Osteoblast (primary cell): Measurements from ENCODE around the gene MLPH. TPM values are rescaled to one million over a fixed set of nuclear protein-coding genes. Genes with fewer than 3 reads are reported as not detected.

Experiments
- DNase-seq: peaks from one replicate; pipeline ENCODE4 v3.0.0; 2011; ENCODE audit warnings: low spot score, mixed read lengths; ENCODE audit not compliant: insufficient read length; ENCODE audit errors: missing footprints
- H2AFZ ChIP-seq: 2 replicates; pipeline ENCODE4 v1.6.0; 2011; ENCODE audit warnings: mild to moderate bottlenecking, low read length
- H3K27ac ChIP-seq: 2 replicates; pipeline ENCODE4 v1.5.1; 2011; ENCODE audit warnings: mild to moderate bottlenecking, low read depth, low read length, moderate library complexity
- H3K27me3 ChIP-seq: 2 replicates; pipeline ENCODE4 v1.6.0; 2012; ENCODE audit warnings: mild to moderate bottlenecking, control low read depth, inconsistent platforms, low read length, moderate library complexity; ENCODE audit not compliant: insufficient read depth
- H3K36me3 ChIP-seq: 2 replicates; pipeline ENCODE4 v1.5.1; 2011; ENCODE audit warnings: mild to moderate bottlenecking, low read length, control low read depth, moderate library complexity; ENCODE audit not compliant: insufficient read depth
- H3K4me1 ChIP-seq: 2 replicates; pipeline ENCODE4 v1.5.1; 2011; ENCODE audit warnings: mild to moderate bottlenecking, low read length, control low read depth, moderate library complexity; ENCODE audit not compliant: insufficient read depth
- H3K4me2 ChIP-seq: 2 replicates; pipeline ENCODE4 v1.6.0; 2011; ENCODE audit warnings: mild to moderate bottlenecking, low read length; ENCODE audit not compliant: insufficient read depth
- H3K4me3 ChIP-seq: fragments of 200-600 bp; sonication (generic); 3 replicates; pipeline ENCODE4 v1.5.1; 2012; ENCODE audit warnings: mild to moderate bottlenecking, low read length, inconsistent platforms; ENCODE audit not compliant: insufficient read depth
- H3K79me2 ChIP-seq: 2 replicates; pipeline ENCODE4 v1.6.0; 2012; ENCODE audit warnings: mild to moderate bottlenecking, low read length, control low read depth, inconsistent platforms; ENCODE audit not compliant: insufficient read depth
- H3K9me3 ChIP-seq: 2 replicates; pipeline ENCODE4 v1.5.1; 2011; ENCODE audit warnings: low read depth, low read length, control low read depth
- H4K20me1 ChIP-seq: 2 replicates; pipeline ENCODE4 v1.6.0; 2012; ENCODE audit warnings: mild to moderate bottlenecking, low read length, control low read depth; ENCODE audit not compliant: insufficient read depth
- CTCF ChIP-seq: IDR thresholded peaks from 2 replicates; pipeline ENCODE4 v1.5.1; 2011; ENCODE audit warnings: mild to moderate bottlenecking, low read depth, low read length, moderate library complexity; ENCODE audit errors: extremely low read depth
- total RNA-seq: library from RNA; depleted of rRNA; stranded (reverse); fragments of >200 nt; gene quantifications from 2 replicates; pipeline ENCODE4 v1.2.3, GENCODE V29; 2012

MLPH gene
- total RNA-seq, 1 donor, result 25.7 TPM

GRCh38 chr2:237561221-237561620, 74.2 kb downstream of the MLPH start:
- no peak overlapping the region for H3K4me3 ChIP-seq
- peaks cover 4% of the 10 kb centered on the region for H3K36me3 ChIP-seq
- no peaks in the 10 kb centered on the region for H3K79me2 ChIP-seq
- H3K27ac ChIP-seq, result no peak overlapping the region
- H3K9me3 ChIP-seq, result no peaks in the 10 kb centered on the region
- H3K4me2 ChIP-seq, result no peak overlapping the region
- no peak overlapping the region for H2AFZ ChIP-seq
- TF ChIP-seq CTCF, result no peak
- peaks cover 14% of the 10 kb centered on the region for H3K27me3 ChIP-seq
- H4K20me1 ChIP-seq, result no peaks in the 10 kb centered on the region
- DNase-seq, result peak; percentile 65
- H3K4me1 ChIP-seq, result no peaks in the 10 kb centered on the region

- Histone ChIP-seq H3K79me2 (no peaks in the 10 kb centered on the region), H4K20me1 (no peaks in the 10 kb centered on the region), H3K4me1 (no peaks in the 10 kb centered on the region), H3K27me3 (peaks cover 14% of the 10 kb centered on the region), H3K4me3 (no peak overlapping the region), H3K36me3 (no peaks in the 10 kb centered on the region), H3K4me2 (no peak overlapping the region), H3K9me3 (no peaks in the 10 kb centered on the region), H3K27ac (no peak overlapping the region), H2AFZ (no peak overlapping the region)
- DNase-seq, result peak; percentile 95
- TF ChIP-seq CTCF, result no peak
Observed at GRCh38 chr2:237563816-237564215, 76.8 kb downstream of the MLPH start.

- peak; percentile 8 for DNase-seq
- H3K27ac ChIP-seq, result no peak overlapping the region
Observed at GRCh38 chr2:237564526-237565131, 77.6 kb downstream of the MLPH start.

GRCh38 chr2:237565974-237566373, 78.9 kb downstream of the MLPH start:
- Histone ChIP-seq H2AFZ (no peak overlapping the region), H3K4me2 (no peak overlapping the region), H3K4me1 (no peaks in the 10 kb centered on the region), H3K27ac (no peak overlapping the region), H3K4me3 (no peak overlapping the region), H3K36me3 (no peaks in the 10 kb centered on the region), H3K79me2 (no peaks in the 10 kb centered on the region), H3K27me3 (peaks cover 14% of the 10 kb centered on the region), H3K9me3 (no peaks in the 10 kb centered on the region), H4K20me1 (no peaks in the 10 kb centered on the region)
- no peak for TF ChIP-seq CTCF
- DNase-seq, result no peak

More at GRCh38 chr2:237564526-237565131, 77.6 kb downstream of the MLPH start:
- H4K20me1 ChIP-seq, result no peaks in the 10 kb centered on the region
- H3K4me2 ChIP-seq, result no peak overlapping the region
- no peaks in the 10 kb centered on the region for H3K36me3 ChIP-seq
- no peak overlapping the region for H3K4me3 ChIP-seq
- no peak for TF ChIP-seq CTCF
- H3K79me2 ChIP-seq, result no peaks in the 10 kb centered on the region
- H3K4me1 ChIP-seq, result no peaks in the 10 kb centered on the region
- peaks cover 14% of the 10 kb centered on the region for H3K27me3 ChIP-seq
- H3K9me3 ChIP-seq, result no peaks in the 10 kb centered on the region
- H2AFZ ChIP-seq, result no peak overlapping the region
